Left ventricle myocardium superior (tissue), 1 donor: ENCODE measurements around the gene B9D2. TPM values are rescaled to one million over a fixed set of nuclear protein-coding genes. Genes with fewer than 3 reads are reported as not detected.

Experiments
- total RNA-seq: library from RNA; stranded (reverse); fragmentation: NEBNext Ultra II Directional; extraction: Animal tissue kit (Norgen Biotek cat#: 25700); gene quantifications from one replicate; pipeline ENCODE4 v1.2.1, GENCODE V29; 2021
- donor health status: DM: no; HTN: yes; CAD: no; lungs with severe emphysema.

Gene B9D2
- total RNA-seq, 1 donor from 2014 or later, result 3.7 TPM

Other genes starting within 250 kb of the B9D2 start
- gene CYP2F1, start 249.7 kb downstream of the B9D2 start, total RNA-seq, result not detected
- 0.87 TPM for gene CYP2S1, start 170.9 kb downstream of the B9D2 start, total RNA-seq
- 13.8 TPM for gene AXL, start 144.9 kb downstream of the B9D2 start, total RNA-seq
- gene HNRNPUL1, start 99.8 kb downstream of the B9D2 start, total RNA-seq, result 128 TPM
- 15.9 TPM for gene CCDC97, start 54.0 kb downstream of the B9D2 start, total RNA-seq
- 13.2 TPM for gene TGFB1, start 10.2 kb downstream of the B9D2 start, total RNA-seq
- gene TMEM91, start 12.4 kb upstream of the B9D2 start, total RNA-seq, result 3.6 TPM
- gene EXOSC5, start 33.2 kb upstream of the B9D2 start, total RNA-seq, result 14.4 TPM
- gene BCKDHA, start 33.7 kb upstream of the B9D2 start, total RNA-seq, result 49.2 TPM
- 12.4 TPM for gene B3GNT8, start 63.2 kb upstream of the B9D2 start, total RNA-seq
- gene DMAC2, start 75.8 kb upstream of the B9D2 start, total RNA-seq, result 111 TPM
- gene ERICH4, start 79.0 kb upstream of the B9D2 start, total RNA-seq, result not detected
- 0.99 TPM for gene CEACAM21, start 212.0 kb upstream of the B9D2 start, total RNA-seq